ENCODE data around the gene UBE2R2.

DNA sequence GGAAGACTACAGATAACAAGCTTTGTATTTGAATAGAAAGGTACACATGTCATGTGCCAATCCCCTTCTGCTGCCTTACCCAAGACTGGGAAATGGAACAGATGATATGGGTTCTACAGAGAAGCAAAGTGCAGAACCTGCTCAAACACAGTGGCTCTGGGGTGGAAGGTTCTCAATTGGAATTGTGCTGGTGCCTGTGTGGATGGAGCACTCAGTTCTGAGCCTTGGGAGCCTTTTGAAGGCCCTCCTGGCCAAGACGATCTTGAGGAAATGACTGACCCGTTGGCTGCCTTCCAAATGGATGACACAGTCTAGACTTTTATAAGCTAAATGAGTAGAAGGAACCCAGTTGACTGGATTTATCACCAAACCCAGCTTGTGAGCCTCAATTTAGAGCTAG is 25.8 kb upstream of the UBE2R2 start:
- TF ChIP-seq POLR2A (IDR thresholded peaks at IDR 0.05; ENCODE audit: low read depth, low read length) (no peak), CHD1 (IDR thresholded peaks at IDR 0.05; ENCODE audit: low read depth, low read length) (no peak), NFE2L2 (IDR thresholded peaks at IDR 0.05; ENCODE audit: low read depth, low read length) (no peak), SMC3 (IDR thresholded peaks at IDR 0.05; ENCODE audit: low read depth, low read length) (no peak), CEBPB (IDR thresholded peaks at IDR 0.05; ENCODE audit: low read depth, low read length) (no peak), RAD21 (IDR thresholded peaks at IDR 0.05; ENCODE audit: low read length) (no peak)
- TF ChIP-seq, protein P1, sequence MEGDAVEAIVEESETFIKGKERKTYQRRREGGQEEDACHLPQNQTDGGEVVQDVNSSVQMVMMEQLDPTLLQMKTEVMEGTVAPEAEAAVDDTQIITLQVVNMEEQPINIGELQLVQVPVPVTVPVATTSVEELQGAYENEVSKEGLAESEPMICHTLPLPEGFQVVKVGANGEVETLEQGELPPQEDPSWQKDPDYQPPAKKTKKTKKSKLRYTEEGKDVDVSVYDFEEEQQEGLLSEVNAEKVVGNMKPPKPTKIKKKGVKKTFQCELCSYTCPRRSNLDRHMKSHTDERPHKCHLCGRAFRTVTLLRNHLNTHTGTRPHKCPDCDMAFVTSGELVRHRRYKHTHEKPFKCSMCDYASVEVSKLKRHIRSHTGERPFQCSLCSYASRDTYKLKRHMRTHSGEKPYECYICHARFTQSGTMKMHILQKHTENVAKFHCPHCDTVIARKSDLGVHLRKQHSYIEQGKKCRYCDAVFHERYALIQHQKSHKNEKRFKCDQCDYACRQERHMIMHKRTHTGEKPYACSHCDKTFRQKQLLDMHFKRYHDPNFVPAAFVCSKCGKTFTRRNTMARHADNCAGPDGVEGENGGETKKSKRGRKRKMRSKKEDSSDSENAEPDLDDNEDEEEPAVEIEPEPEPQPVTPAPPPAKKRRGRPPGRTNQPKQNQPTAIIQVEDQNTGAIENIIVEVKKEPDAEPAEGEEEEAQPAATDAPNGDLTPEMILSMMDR (conservative IDR thresholded peaks at IDR 0.05; ENCODE audit: low read depth, low read length), result no peak
- TF ChIP-seq, protein P2, sequence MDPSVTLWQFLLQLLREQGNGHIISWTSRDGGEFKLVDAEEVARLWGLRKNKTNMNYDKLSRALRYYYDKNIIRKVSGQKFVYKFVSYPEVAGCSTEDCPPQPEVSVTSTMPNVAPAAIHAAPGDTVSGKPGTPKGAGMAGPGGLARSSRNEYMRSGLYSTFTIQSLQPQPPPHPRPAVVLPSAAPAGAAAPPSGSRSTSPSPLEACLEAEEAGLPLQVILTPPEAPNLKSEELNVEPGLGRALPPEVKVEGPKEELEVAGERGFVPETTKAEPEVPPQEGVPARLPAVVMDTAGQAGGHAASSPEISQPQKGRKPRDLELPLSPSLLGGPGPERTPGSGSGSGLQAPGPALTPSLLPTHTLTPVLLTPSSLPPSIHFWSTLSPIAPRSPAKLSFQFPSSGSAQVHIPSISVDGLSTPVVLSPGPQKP (IDR thresholded peaks at IDR 0.05; ENCODE audit: borderline replicate concordance, low read depth, low read length), result no peak
- TF ChIP-seq, protein P3, sequence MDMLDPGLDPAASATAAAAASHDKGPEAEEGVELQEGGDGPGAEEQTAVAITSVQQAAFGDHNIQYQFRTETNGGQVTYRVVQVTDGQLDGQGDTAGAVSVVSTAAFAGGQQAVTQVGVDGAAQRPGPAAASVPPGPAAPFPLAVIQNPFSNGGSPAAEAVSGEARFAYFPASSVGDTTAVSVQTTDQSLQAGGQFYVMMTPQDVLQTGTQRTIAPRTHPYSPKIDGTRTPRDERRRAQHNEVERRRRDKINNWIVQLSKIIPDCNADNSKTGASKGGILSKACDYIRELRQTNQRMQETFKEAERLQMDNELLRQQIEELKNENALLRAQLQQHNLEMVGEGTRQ (IDR thresholded peaks at IDR 0.05; ENCODE audit: low read depth, low read length), result no peak
